Measurements from ENCODE around the gene IL1RL2.

IL1RL2 gene

GRCh38 chr2:102186791-102187495, at the start of gene IL1RL2:
IL1RL2 (plus strand) TSS chr2:102187023; CDS start chr2:102187868, 845 bp downstream.
- Histone ChIP-seq H3K4me1 (ENCODE audit: control insufficient read depth in 2 of 2, insufficient read depth in 2 of 2, low read length in 2 of 2) (peaks cover 2 to 5% of the 10 kb centered on the region in 2 donors), H3K4me3 (ENCODE audit: low read length in 2 of 2) (peak within 1 kb of the TSS; percentile 72 to 73), H3K27ac (ENCODE audit: low read depth in 2 of 2, low read length in 2 of 2) (peak within 1 kb of the TSS; percentile 11 to 35), H3K9ac (ENCODE audit: low read depth in 1 of 2, low read length in 2 of 2) (peak within 1 kb of the TSS; percentile 58 to 73), H3K27me3 (ENCODE audit: control insufficient read depth in 2 of 2, insufficient read depth in 2 of 2, low read length in 2 of 2) (no peaks in the 10 kb centered on the region), H3K9me3 (ENCODE audit: control insufficient read depth in 2 of 2, low read length in 2 of 2) (no peaks in the 10 kb centered on the region), H3K36me3 (ENCODE audit: control insufficient read depth in 2 of 2, insufficient read depth in 2 of 2, low read length in 2 of 2) (no peaks in the 10 kb centered on the region)

GRCh38 chr2:102137138-102137537, 49.7 kb upstream of the IL1RL2 start:
- Histone ChIP-seq H3K9ac (ENCODE audit: low read depth in 1 of 2, low read length in 2 of 2) (no peak overlapping the region), H3K27me3 (ENCODE audit: control insufficient read depth in 2 of 2, insufficient read depth in 2 of 2, low read length in 2 of 2) (no peaks in the 10 kb centered on the region), H3K36me3 (ENCODE audit: control insufficient read depth in 2 of 2, insufficient read depth in 2 of 2, low read length in 2 of 2) (no peaks in the 10 kb centered on the region), H3K9me3 (ENCODE audit: control insufficient read depth in 2 of 2, low read length in 2 of 2) (no peaks in the 10 kb centered on the region), H3K4me3 (ENCODE audit: low read length in 2 of 2) (no peak overlapping the region), H3K4me1 (ENCODE audit: control insufficient read depth in 2 of 2, insufficient read depth in 2 of 2, low read length in 2 of 2) (peaks cover 0 to 2% of the 10 kb centered on the region in 2 donors), H3K27ac (ENCODE audit: low read depth in 2 of 2, low read length in 2 of 2) (no peak overlapping the region)

- no peak overlapping the region for H3K4me3 ChIP-seq (ENCODE audit: low read length in 2 of 2)
- no peaks in the 10 kb centered on the region for H3K36me3 ChIP-seq (ENCODE audit: control insufficient read depth in 2 of 2, insufficient read depth in 2 of 2, low read length in 2 of 2)
- no peaks in the 10 kb centered on the region for H3K27me3 ChIP-seq (ENCODE audit: control insufficient read depth in 2 of 2, insufficient read depth in 2 of 2, low read length in 2 of 2)
- no peak overlapping the region for H3K9ac ChIP-seq (ENCODE audit: low read depth in 1 of 2, low read length in 2 of 2)
- H3K9me3 ChIP-seq (ENCODE audit: control insufficient read depth in 2 of 2, low read length in 2 of 2), result no peaks in the 10 kb centered on the region
- peaks cover 3 to 5% of the 10 kb centered on the region in 2 donors for H3K4me1 ChIP-seq (ENCODE audit: control insufficient read depth in 2 of 2, insufficient read depth in 2 of 2, low read length in 2 of 2)
- H3K27ac ChIP-seq (ENCODE audit: low read depth in 2 of 2, low read length in 2 of 2), result no peak overlapping the region
Observed at GRCh38 chr2:102138331-102138730, 48.5 kb upstream of the IL1RL2 start.

- peaks cover 0 to 2% of the 10 kb centered on the region in 2 donors for H3K9me3 ChIP-seq (ENCODE audit: control insufficient read depth in 2 of 2, low read length in 2 of 2)
- no peak overlapping the region for H3K9ac ChIP-seq (ENCODE audit: low read depth in 1 of 2, low read length in 2 of 2)
- H3K4me3 ChIP-seq (ENCODE audit: low read length in 2 of 2), result no peak overlapping the region
- no peaks in the 10 kb centered on the region for H3K36me3 ChIP-seq (ENCODE audit: control insufficient read depth in 2 of 2, insufficient read depth in 2 of 2, low read length in 2 of 2)
- no peak overlapping the region for H3K27ac ChIP-seq (ENCODE audit: low read depth in 2 of 2, low read length in 2 of 2)
- peaks cover 3 to 5% of the 10 kb centered on the region in 2 donors for H3K4me1 ChIP-seq (ENCODE audit: control insufficient read depth in 2 of 2, insufficient read depth in 2 of 2, low read length in 2 of 2)
- H3K27me3 ChIP-seq (ENCODE audit: control insufficient read depth in 2 of 2, insufficient read depth in 2 of 2, low read length in 2 of 2), result no peaks in the 10 kb centered on the region
Observed at GRCh38 chr2:102139851-102140250, 47.0 kb upstream of the IL1RL2 start.

GRCh38 chr2:102140377-102140776, 46.4 kb upstream of the IL1RL2 start:
- Histone ChIP-seq H3K4me1 (ENCODE audit: control insufficient read depth in 2 of 2, insufficient read depth in 2 of 2, low read length in 2 of 2) (peaks cover 3 to 5% of the 10 kb centered on the region in 2 donors), H3K4me3 (ENCODE audit: low read length in 2 of 2) (no peak overlapping the region), H3K27ac (ENCODE audit: low read depth in 2 of 2, low read length in 2 of 2) (peak overlapping the region in 1 of 2 donors; percentile 85), H3K36me3 (ENCODE audit: control insufficient read depth in 2 of 2, insufficient read depth in 2 of 2, low read length in 2 of 2) (no peaks in the 10 kb centered on the region), H3K27me3 (ENCODE audit: control insufficient read depth in 2 of 2, insufficient read depth in 2 of 2, low read length in 2 of 2) (no peaks in the 10 kb centered on the region), H3K9me3 (ENCODE audit: control insufficient read depth in 2 of 2, low read length in 2 of 2) (peaks cover 0 to 3% of the 10 kb centered on the region in 2 donors), H3K9ac (ENCODE audit: low read depth in 1 of 2, low read length in 2 of 2) (no peak overlapping the region)

- no peaks in the 10 kb centered on the region for H3K27me3 ChIP-seq (ENCODE audit: control insufficient read depth in 2 of 2, insufficient read depth in 2 of 2, low read length in 2 of 2)
- no peaks in the 10 kb centered on the region for H3K36me3 ChIP-seq (ENCODE audit: control insufficient read depth in 2 of 2, insufficient read depth in 2 of 2, low read length in 2 of 2)
- H3K27ac ChIP-seq (ENCODE audit: low read depth in 2 of 2, low read length in 2 of 2), result peak overlapping the region; percentile 77 to 85
- peaks cover 3 to 5% of the 10 kb centered on the region in 2 donors for H3K4me1 ChIP-seq (ENCODE audit: control insufficient read depth in 2 of 2, insufficient read depth in 2 of 2, low read length in 2 of 2)
- H3K4me3 ChIP-seq (ENCODE audit: low read length in 2 of 2), result peak overlapping the region in 1 of 2 donors; percentile 70
- H3K9ac ChIP-seq (ENCODE audit: low read depth in 1 of 2, low read length in 2 of 2), result peak overlapping the region; percentile 27 to 71
- peaks cover 0 to 6% of the 10 kb centered on the region in 2 donors for H3K9me3 ChIP-seq (ENCODE audit: control insufficient read depth in 2 of 2, low read length in 2 of 2)
Observed at GRCh38 chr2:102141011-102141943, 45.5 kb upstream of the IL1RL2 start.

- Histone ChIP-seq H3K9me3 (ENCODE audit: control insufficient read depth in 2 of 2, low read length in 2 of 2) (peaks cover 0 to 9% of the 10 kb centered on the region in 2 donors), H3K9ac (ENCODE audit: low read depth in 1 of 2, low read length in 2 of 2) (peak within 1 kb of the TSS; percentile 78 to 87), H3K27me3 (ENCODE audit: control insufficient read depth in 2 of 2, insufficient read depth in 2 of 2, low read length in 2 of 2) (no peaks in the 10 kb centered on the region), H3K27ac (ENCODE audit: low read depth in 2 of 2, low read length in 2 of 2) (peak within 1 kb of the TSS; percentile 83 to 85), H3K36me3 (ENCODE audit: control insufficient read depth in 2 of 2, insufficient read depth in 2 of 2, low read length in 2 of 2) (no peaks in the 10 kb centered on the region), H3K4me3 (ENCODE audit: low read length in 2 of 2) (peak within 1 kb of the TSS; percentile 71 to 80), H3K4me1 (ENCODE audit: control insufficient read depth in 2 of 2, insufficient read depth in 2 of 2, low read length in 2 of 2) (peaks cover 3 to 5% of the 10 kb centered on the region in 2 donors)
Observed at GRCh38 chr2:102141970-102142828, 44.6 kb upstream of the IL1RL2 start, which contains the start of gene IL1R1. IL1R1 (plus strand) TSS chr2:102142746; CDS start chr2:102157725, 14,979 bp downstream.

- Histone ChIP-seq H3K27ac (ENCODE audit: low read depth in 2 of 2, low read length in 2 of 2) (peak overlapping the region; percentile 77 to 83), H3K36me3 (ENCODE audit: control insufficient read depth in 2 of 2, insufficient read depth in 2 of 2, low read length in 2 of 2) (no peaks in the 10 kb centered on the region), H3K4me3 (ENCODE audit: low read length in 2 of 2) (peak overlapping the region; percentile 71 to 80)
Observed at GRCh38 chr2:102142829-102143449, 43.9 kb upstream of the IL1RL2 start.

GRCh38 chr2:102143450-102143985, 43.3 kb upstream of the IL1RL2 start:
- Histone ChIP-seq H3K9me3 (ENCODE audit: control insufficient read depth in 2 of 2, low read length in 2 of 2) (peaks cover 0 to 9% of the 10 kb centered on the region in 2 donors), H3K4me1 (ENCODE audit: control insufficient read depth in 2 of 2, insufficient read depth in 2 of 2, low read length in 2 of 2) (peaks cover 3 to 5% of the 10 kb centered on the region in 2 donors), H3K27me3 (ENCODE audit: control insufficient read depth in 2 of 2, insufficient read depth in 2 of 2, low read length in 2 of 2) (no peaks in the 10 kb centered on the region), H3K36me3 (ENCODE audit: control insufficient read depth in 2 of 2, insufficient read depth in 2 of 2, low read length in 2 of 2) (no peaks in the 10 kb centered on the region), H3K4me3 (ENCODE audit: low read length in 2 of 2) (peak overlapping the region; percentile 71 to 80), H3K9ac (ENCODE audit: low read depth in 1 of 2, low read length in 2 of 2) (peak overlapping the region; percentile 78 to 87), H3K27ac (ENCODE audit: low read depth in 2 of 2, low read length in 2 of 2) (peak overlapping the region; percentile 77 to 83)

More at GRCh38 chr2:102142829-102143449, 43.9 kb upstream of the IL1RL2 start:
- Histone ChIP-seq H3K9ac (ENCODE audit: low read depth in 1 of 2, low read length in 2 of 2) (peak overlapping the region; percentile 78 to 87), H3K9me3 (ENCODE audit: control insufficient read depth in 2 of 2, low read length in 2 of 2) (peaks cover 0 to 9% of the 10 kb centered on the region in 2 donors), H3K4me1 (ENCODE audit: control insufficient read depth in 2 of 2, insufficient read depth in 2 of 2, low read length in 2 of 2) (peaks cover 3 to 5% of the 10 kb centered on the region in 2 donors), H3K27me3 (ENCODE audit: control insufficient read depth in 2 of 2, insufficient read depth in 2 of 2, low read length in 2 of 2) (no peaks in the 10 kb centered on the region)
